ENCODE measurements around the gene STYX.
"Not testable (repeated sequence)": the region's sequence is repeated elsewhere in the genome, so short reads cannot be mapped to it uniquely, and the experiment has no call there.

The STYX gene

DNA sequence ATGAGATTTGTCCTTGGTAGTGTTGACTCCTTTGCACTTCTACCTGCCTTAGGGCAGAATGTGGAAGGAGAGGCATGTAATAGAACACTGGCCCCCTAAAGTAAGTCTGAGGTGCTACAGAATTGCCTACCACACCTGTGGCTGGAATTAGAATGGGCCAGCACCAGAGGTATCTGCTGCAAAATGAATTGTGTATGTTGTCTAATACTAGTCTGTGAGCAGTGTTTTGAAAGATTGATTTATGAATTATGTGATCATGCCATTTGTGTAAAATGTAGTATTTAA is 5.7 kb upstream of the STYX start:
- no peak for DNase-seq (ENCODE audit: low read depth in 2 of 2)

DNA sequence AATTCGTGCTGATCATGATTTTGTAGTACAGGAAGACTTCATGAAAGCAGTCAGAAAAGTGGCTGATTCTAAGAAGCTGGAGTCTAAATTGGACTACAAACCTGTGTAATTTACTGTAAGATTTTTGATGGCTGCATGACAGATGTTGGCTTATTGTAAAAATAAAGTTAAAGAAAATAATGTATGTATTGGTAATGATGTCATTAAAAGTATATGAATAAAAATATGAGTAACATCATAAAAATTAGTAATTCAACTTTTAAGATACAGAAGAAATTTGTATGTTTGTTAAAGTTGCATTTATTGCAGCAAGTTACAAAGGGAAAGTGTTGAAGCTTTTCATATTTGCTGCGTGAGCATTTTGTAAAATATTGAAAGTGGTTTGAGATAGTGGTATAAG is 2.5 kb upstream of the STYX start:
- not testable (repeated sequence) for DNase-seq (ENCODE audit: low read depth in 2 of 2)

DNA sequence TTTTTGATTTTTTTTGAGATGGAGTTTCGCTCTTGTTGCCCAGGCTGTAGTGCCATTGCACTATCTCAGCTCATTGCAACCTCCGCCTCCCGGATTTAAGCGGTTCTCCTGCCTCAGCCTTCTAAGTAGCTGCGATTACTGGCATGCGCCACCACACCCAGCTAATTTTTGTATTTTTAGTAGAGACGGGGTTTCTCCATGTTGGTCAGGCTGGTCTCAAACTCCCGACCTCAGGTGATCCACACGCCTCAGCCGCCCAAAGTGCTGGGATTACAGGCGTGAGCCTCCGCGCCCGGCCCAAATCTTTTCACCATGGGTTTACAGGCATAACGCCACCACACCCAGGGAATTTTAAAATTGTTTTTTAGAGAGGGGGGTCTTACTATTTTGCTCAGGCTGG is 931 bp upstream of the STYX start:
- DNase-seq (ENCODE audit: low read depth in 2 of 2): not testable (repeated sequence)

DNA sequence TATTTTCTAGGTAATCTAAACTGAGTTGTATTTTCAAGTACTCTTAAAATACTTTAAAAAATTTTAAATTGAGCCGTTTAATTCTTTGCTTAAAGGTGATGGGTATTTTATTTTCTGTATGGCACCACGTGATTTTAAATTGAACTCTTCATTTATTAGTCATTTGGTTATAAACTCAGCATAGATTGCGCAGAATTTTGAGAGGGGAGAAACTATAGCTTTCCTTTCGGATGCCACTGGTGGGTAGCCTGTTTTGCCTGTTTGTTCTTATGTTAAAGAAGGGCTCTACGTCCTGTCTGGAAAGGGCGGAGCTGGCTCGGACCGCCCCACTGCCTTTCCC is 411 bp upstream of the STYX start:
- no peak for DNase-seq (ENCODE audit: low read depth in 2 of 2)

DNA sequence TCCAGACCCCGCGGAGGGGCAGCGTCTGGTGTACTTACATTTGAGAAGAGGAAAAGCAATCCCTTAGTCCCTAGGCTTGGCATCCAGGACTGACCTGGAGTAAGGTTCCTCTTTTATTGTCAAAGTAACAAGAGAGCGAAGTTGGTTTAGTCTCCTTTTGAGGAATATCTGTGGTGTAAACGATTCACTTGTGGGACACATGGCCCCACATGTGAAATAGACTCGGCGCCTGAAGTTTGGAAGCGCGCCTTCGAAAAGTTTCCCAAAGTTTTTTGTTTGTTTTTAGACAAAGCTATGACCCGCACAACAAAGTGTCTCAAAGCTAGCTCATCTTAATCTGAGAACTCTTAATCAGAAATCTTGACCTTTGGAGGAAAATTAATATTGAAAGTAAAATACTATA is 744 bp downstream of the STYX start:
- no peak for DNase-seq (ENCODE audit: low read depth in 2 of 2)

DNA sequence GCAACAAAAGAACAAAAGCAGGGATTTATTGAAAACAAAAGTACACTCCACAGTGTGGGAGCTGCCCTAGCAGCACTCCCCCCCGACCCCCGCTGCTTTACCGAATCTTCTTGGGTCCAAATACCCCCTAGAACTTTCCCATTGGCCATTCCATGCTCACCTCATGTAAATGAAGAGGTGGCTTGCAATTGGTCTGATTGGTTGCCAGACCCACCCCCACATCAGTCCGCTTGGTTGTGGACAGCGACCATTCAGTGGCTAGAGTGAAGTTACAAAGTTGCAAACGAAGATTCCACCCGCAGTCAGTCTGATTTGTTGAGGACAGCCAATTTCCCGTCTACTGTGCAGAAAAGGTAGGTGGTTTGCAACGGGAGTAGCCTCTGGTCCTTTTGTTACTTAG is 3.9 kb downstream of the STYX start:
- DNase-seq (ENCODE audit: low read depth in 2 of 2): no peak

DNA sequence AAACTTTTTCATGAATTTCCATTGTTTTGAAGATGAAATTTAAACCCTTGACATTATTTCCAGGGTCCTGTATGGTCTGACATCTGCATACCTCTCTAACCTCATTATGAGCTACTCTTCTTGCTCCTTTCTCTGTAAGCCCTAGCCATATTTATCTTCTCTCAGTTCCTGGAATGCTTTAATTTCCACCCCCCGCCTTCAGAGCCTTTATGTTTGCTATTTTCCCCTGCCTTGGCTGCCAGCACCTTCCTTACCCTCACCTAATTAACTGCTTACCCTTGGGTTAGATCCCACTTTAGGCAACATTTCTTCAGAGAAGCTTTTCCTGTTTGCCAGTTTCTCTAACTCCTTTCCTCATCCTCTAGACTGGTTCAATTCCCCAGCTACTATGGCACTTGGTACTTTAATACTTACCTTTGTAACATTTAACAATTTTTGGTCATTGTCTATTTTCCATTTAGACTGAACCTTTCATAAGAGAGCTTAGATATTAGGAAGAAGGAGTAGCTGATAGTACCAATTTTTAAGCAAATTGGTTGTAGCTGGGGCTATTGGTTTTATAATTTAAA is 6.0 kb downstream of the STYX start:
- DNase-seq (ENCODE audit: low read depth in 2 of 2): no peak

DNA sequence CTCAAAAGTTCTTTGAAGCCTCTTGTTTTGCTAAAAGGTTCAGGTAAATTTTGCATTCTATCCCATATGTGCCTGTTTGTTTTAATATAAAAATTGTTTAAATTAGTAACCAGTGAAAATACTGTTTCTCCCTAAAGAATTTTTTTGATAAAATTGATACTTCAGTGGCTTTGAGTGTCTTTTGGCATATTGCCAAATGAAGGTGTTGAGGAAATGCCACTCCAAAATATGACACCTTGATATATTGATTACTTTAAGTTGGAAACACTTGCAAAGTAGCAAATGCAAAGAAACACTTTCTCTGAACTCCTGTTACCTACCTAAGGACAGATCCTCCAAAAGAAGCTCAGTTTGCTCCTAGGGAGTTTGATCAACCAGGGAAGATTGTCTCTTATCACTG is 8.4 kb downstream of the STYX start:
- no peak for DNase-seq (ENCODE audit: low read depth in 2 of 2)

DNA sequence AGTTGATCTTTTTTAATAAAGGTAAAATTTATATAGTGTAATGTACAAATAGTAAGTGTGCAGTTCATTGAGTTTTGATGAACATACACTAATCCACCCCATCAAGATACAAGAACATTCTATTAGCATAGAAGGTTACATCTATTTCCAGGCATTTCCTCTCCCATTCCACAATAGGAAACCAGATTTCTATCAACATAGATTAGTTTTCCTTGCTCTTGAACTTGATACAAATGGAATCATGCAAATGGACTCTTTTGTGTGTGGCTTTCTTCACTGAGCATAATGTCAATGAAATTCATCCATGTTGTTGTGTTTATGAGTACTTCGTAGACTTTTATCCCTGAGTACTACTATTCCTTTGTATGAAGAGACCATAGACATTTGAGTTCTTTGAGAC is 10.8 kb downstream of the STYX start:
- DNase-seq (ENCODE audit: low read depth in 2 of 2): no peak

DNA sequence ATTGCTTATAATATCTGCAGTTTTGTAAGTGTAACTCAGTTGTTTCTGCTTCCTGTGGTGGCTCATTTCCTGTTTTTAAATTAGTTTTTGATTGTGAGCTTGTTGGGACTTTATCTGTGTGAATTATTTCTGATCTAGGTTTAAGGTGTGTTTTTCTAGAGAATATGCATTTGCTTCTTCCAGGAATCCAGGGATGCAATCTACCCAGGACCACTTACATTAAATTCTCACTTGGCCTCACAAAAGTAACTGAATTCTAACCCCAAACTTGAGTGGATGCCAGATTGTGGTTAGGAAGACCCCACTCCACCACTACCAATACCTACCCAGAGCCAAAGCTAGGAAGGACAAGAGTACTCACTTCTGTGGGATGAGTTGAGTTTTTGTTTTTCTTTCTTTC is 11.9 kb downstream of the STYX start:
- DNase-seq (ENCODE audit: low read depth in 2 of 2): no peak

DNA sequence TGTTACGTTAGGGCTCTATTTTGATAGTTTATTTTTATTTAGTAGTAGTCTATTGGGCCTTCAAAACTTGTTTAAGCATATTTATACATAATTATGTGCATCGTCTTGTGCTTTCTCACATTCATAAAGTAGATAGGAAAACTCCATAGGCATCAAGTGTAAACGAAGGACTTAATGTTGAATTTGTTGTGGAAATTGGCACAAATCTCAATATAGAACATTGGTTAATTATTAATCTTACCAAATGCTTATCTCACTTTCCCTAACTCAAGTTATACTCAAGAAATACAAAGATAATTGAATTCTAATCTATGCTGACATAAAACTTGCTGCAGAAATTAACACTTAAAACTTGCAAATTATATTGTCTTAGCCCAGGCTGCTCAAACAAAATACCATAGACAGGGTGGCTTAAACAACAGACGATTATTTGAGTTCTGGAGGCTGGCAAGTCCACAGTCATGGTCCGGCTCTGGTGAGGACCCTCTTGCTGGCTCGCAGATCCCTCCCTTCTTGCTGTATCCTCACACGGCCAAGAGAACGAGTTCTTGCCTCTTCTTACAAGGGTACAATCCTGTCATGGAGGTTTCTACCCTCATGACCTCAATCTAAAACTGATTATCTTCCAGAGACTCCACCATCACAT is 18.8 kb downstream of the STYX start:
- DNase-seq (ENCODE audit: low read depth in 2 of 2): no peak

DNA sequence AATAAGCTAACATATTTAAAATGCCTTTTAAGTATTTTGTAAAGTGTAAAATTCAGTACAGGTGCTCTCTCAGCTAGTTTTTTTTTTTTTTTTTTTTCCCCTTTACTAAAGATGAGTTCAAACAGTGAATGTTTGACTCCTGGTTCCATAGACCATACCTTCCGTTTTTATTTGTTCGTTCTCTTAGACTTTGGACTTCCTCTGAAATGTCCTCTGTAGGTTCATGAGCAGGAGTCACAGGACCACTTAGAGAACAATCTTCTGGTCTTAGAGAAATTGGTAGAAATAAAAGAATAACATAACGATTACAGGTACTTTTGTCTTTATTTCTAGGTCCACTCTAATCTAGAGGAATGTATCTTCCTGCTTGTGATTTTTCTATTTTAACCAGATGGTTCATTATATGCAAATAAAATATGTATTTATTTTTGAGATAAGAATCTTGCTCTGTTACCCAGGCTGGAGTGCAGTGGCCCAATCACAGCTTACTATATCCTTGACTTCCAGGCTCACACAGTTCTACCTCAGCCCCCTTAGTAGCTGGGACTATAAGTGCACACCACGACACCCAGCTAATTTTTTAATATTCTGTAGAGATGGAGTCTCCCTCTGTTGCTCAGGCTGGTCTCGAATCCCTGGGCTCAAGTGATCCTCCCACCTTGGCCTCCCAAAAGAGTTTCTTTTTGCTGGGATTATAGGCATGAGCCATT is 25.8 kb downstream of the STYX start:
- DNase-seq (ENCODE audit: low read depth in 2 of 2): no peak

DNA sequence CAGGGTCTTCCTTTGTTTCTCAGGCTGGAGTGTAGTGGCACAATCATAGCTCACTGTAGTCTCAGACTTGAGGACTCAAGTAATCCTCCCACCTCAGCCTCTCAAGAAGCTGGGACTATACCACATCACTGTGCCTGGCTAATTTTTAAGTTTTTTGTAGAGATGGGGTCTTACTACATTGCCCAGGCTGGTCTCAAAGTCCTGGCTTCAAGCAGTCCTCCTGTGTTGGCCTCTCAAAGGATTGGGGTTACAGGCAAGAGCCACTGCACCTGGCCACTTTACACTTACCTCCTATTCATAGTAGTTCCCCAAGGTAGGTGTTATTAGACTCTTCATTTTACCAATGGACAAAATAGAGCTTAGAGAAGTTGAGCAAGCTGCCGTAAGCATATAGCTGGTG is 29.2 kb downstream of the STYX start:
- DNase-seq (ENCODE audit: low read depth in 2 of 2): no peak

DNA sequence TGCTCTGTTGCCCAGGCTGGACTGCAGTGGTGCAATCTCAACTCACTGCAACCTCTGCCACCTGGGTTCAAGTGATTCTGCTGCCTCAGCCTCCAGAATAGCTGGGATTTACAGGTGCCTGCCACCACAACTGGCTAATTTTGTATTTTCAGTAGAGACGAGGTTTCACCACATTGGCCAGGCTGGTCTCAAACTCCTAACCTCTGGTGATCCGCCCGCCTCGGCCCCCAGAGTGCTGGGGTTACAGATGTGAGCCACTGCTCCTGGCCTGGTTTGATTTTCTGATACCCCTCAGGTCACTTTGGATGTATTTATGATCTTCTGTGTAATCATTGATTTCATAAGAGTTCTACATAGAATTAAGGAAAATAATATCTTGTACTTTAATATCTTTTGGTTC is 33.0 kb downstream of the STYX start:
- not testable (repeated sequence) for DNase-seq (ENCODE audit: low read depth in 2 of 2)

DNA sequence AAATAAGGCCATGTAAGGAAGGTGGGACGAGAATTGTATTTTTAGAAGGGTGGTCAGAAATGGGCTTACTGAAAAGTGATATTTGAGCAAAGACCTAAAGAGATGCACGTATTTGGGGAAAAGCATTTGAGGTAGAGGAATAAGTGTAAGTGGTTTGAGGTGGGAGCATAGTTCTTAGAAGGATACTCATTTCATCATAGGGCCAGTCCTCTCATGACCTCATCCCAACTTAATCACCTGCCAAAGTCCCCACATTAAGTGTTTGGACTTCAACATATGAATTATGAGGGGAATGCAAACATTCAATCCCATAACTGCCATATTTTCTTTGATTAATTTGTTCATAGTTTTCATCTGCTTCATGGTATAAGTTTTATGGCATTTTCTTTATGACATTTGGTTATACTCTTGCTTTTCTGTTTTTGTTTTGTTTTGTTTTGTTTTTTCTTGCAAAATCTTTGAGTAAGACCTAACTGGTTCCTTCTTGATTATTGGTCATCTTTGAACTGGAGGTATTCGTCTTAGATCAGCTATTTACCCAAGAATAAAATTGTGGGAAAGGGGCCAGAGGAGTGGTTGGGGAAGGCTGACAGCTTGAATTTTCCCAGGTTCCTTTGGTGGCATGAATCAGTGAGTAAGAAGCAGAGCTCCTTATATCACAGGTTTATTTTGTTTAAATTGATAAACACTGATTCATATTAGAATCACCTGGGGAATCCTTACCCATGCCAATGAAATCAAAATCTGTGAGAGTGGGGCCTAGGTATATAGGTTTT is 37.3 kb downstream of the STYX start:
- DNase-seq (ENCODE audit: low read depth in 2 of 2): no peak

DNA sequence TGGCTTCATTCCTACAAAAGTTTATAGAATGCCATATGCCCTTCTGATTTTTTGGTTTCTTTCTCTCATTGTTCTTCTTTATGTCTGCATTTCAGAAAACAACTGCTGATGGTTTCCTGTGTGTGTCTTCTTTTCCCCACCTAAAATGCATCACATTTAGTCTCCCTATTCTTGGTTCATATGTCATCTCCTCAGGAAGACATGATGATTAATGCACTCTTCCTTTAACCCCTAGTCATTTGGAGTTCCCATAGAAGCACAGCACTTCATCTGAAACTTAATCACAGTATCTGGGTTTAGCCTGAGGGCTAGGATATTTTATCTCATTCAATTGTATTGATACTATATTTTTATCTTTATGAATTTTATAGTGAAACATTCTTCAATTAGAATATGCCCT is 39.9 kb downstream of the STYX start:
- no peak for DNase-seq (ENCODE audit: low read depth in 2 of 2)

DNA sequence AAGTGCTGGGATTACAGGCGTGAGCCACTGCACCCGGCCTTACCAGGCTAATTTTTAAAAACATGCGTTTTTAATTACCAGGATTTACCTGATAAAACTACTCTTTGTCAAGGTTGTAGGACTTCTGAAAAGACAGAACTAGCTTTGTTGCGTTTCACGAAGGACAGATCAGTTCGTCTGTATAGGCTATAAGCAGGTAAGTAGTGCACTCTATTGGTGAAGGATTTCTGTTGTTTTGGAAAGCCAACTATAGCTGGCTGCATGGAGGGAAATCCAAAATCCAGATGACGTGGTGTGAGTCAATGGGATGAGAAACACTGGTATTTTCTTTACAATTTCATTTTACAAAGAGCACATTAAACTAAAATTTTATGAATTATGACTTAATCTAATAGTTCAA is 46.9 kb downstream of the STYX start:
- DNase-seq (ENCODE audit: low read depth in 2 of 2): no peak

DNA sequence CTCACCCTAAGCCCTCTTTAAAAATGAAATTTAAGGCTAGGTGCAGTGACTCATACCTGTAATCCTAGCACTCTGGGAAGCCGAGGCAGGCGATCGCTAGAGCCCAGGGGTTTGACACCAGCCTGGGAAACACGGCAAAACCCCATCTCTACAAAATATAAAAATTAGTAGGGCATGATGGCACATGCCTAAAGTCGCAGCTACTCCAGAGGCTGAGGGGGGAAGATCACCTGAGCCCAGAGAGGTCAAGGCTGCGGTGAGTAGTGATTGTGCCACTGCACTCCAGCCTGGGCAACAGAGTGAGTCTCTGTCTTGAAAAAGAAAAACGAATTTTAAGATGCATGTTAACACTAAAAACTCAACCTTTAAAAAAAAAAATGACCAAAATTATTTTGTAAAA is 48.7 kb downstream of the STYX start:
- DNase-seq (ENCODE audit: low read depth in 2 of 2): no peak

DNA sequence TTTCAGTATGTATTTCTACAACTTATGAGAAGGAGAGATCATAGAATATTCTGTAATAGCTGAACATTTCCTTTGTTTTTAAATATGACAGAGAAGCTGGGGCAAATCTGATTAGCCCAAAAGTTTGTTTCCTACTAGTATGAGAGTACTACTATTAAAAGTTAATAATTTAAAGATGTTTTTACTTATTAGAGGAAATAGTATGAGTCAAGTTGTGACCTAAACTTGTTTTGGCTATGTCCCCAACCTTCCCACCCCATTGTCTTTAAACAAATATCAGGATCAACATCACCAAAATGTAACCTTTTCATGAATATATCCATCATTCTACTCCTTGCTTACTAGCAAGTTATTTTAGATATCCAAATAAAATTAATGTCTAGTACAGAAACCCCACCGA is 50.9 kb downstream of the STYX start:
- DNase-seq (ENCODE audit: low read depth in 2 of 2): no peak

DNA sequence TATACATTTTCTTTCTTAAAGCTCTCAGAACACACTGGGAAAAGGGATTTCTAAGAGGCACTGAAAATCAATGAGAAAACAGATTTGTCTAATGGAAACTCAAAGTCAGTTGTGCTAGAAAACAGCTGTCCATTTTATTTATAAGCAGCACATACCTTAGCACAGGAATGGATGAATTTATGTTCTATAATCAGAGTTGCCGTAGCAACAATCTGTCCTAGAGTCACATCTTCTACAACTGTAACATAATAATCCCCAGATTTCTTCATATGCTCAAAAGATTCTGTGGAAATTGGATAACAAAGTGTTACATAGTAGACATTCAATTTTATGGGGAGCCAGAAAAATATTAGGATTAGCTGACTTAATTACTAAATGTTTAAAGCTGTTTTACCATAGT is 51.7 kb downstream of the STYX start:
- DNase-seq (ENCODE audit: low read depth in 2 of 2): no peak

DNA sequence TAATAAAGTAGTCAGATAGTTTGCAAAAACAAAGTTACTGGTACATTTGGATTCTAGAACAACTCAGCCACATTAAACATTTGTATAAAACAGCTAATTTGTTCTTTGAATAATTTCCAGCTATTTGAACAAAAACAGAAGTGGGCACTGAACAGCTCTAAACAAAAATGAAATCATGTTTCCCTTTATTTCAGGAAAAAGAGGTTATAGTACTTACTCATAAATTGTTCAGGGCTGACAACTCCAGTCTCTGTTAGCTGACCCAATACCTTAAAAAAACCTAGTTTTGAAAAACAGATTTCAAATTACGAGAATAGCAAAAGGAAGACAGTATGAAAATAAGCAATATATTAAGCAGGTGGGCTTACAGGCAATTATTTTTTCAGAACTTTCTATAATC is 53.2 kb downstream of the STYX start:
- DNase-seq (ENCODE audit: low read depth in 2 of 2): no peak

DNA sequence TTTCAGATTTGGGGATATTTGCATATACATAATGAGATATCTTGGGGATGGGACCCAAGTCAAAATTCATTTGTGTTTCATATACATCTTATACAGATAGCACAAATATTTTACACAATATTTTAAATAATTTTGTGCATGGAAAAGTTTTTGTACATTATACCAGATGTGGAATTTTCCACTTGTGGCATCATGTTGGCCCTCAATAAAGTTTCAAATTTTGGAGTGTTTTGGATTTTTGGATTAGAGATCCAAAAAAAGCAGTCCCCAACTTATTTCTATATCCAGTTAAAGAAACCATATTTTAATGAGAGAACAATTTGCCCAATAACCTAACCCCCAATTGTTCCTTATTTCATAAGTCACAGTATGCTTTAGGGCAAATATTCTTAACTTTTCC is 56.9 kb downstream of the STYX start:
- DNase-seq (ENCODE audit: low read depth in 2 of 2): no peak

DNA sequence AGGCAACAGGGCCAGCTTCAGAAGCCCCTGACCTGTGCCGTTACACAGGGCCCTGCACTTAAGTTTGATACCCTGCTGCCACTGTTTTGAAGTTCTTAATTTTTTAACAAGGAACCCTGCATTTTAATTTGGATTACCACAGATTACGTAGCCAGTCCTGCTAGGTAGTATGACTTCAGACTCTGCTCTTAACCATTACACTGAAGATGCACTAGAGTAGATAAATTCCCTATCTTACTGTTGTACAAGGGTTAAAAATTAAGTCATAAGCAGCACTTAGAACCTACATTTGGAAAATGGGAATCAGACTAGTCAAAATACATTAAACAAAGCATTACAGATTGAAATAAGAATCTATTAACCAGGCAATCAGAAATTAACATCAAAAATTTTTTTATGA is 59.2 kb downstream of the STYX start:
- DNase-seq (ENCODE audit: low read depth in 2 of 2): no peak
